Breast epithelium (tissue), 4 donors: ENCODE measurements around the gene RNASE8. TPM values are rescaled to one million over a fixed set of nuclear protein-coding genes. Genes with fewer than 3 reads are reported as not detected.
A peak's percentile ranks its signal among the peaks of the same experiment; 100 is the strongest.

Experiments
- DNase-seq, 2 donors: peaks; one replicate each; pipeline ENCODE4 v3.0.0-alpha.2; 2019; ENCODE audit warnings: low spot score in 2 of 2
- H3K27ac ChIP-seq, 2 donors: fragments of 200-600 bp; sonication (generic) in 1 of 2; one replicate each; pipeline ENCODE4 v1.5.1; 2016 to 2019; ENCODE audit warnings: mild to moderate bottlenecking in 1 of 2
- H3K27me3 ChIP-seq, 2 donors: fragments of 200-600 bp; sonication (generic) in 1 of 2; one replicate each; pipeline versions ENCODE4 v1.5.1 to v1.6.0; 2017 to 2019; ENCODE audit warnings: control low read depth in 1 of 2, mild to moderate bottlenecking in 1 of 2
- H3K36me3 ChIP-seq: fragments of 200-600 bp; one replicate; pipeline ENCODE4 v1.5.1; 2019
- H3K4me1 ChIP-seq, 2 donors: fragments of 200-600 bp; sonication (generic); one replicate each; pipeline ENCODE4 v1.5.1; 2016 to 2019; ENCODE audit warnings: control low read depth in 1 of 2
- H3K4me3 ChIP-seq, 3 donors: fragments of 200-600 bp; sonication (generic); 1 replicate in 2 of 3; 2 replicates in 1 of 3; pipeline ENCODE4 v1.5.1; 2016 to 2019; ENCODE audit warnings: mild to moderate bottlenecking in 3 of 3, moderate library complexity in 2 of 3
- H3K9me3 ChIP-seq, 2 donors: fragments of 200-600 bp; sonication (generic) in 1 of 2; one replicate each; pipeline ENCODE4 v1.5.1; 2016 to 2019; ENCODE audit warnings: control low read depth in 1 of 2
- POLR2A ChIP-seq: fragments of 450-650 bp; IDR thresholded peaks from one replicate; pipeline ENCODE4 v1.6.1; 2016; ENCODE audit warnings: antibody characterized with exemption, mild to moderate bottlenecking, moderate library complexity
- POLR2AphosphoS5 ChIP-seq, 3 donors: sonication (generic); formaldehyde crosslinking; IDR thresholded peaks; one replicate each; pipeline ENCODE4 v1.6.1; 2017; ENCODE audit warnings: antibody characterized with exemption in 3 of 3
- intact Hi-C: fragments of 100-400 bp; cut with DNase I; formaldehyde crosslinking; loops from one replicate; pipeline ENCODE4 v1.15.1; 2023; ENCODE audit warnings: low total_unique reads
- total RNA-seq, 3 donors: library from RNA; depleted of rRNA; stranded (reverse); fragments of >200 nt; gene quantifications; one replicate each; pipeline ENCODE4 v1.1.0, GENCODE V29; 2016
- TF ChIP-seq, protein P1 (sequence below), 3 donors: fragments of 450-650 bp; IDR thresholded peaks; one replicate each; pipeline ENCODE4 v1.5.1; 2016 to 2017; ENCODE audit warnings: antibody characterized with exemption in 3 of 3, mild to moderate bottlenecking in 3 of 3, moderate library complexity in 3 of 3

The RNASE8 gene
- total RNA-seq, 3 donors from 2014 or later: not detected

GRCh38 chr14:21103710-21104447, 46.3 kb downstream of the RNASE8 start:
- H3K27ac ChIP-seq: peak overlapping the region; percentile 98 to 99
- H3K9me3 ChIP-seq: no peaks in the 10 kb centered on the region
- peaks cover 8 to 22% of the 10 kb centered on the region in 2 donors for H3K4me1 ChIP-seq
- peak overlapping the region; percentile 64 to 86 (median 73) for H3K4me3 ChIP-seq
- H3K36me3 ChIP-seq: no peaks in the 10 kb centered on the region
- peak; percentile 95 to 97 for DNase-seq
- no peaks in the 10 kb centered on the region for H3K27me3 ChIP-seq
- peak; percentile 85 to 95 (median 92) for TF ChIP-seq POLR2AphosphoS5 (IDR thresholded peaks at IDR 0.05)
- TF ChIP-seq POLR2A: peak; percentile 75
- TF ChIP-seq, protein P1, sequence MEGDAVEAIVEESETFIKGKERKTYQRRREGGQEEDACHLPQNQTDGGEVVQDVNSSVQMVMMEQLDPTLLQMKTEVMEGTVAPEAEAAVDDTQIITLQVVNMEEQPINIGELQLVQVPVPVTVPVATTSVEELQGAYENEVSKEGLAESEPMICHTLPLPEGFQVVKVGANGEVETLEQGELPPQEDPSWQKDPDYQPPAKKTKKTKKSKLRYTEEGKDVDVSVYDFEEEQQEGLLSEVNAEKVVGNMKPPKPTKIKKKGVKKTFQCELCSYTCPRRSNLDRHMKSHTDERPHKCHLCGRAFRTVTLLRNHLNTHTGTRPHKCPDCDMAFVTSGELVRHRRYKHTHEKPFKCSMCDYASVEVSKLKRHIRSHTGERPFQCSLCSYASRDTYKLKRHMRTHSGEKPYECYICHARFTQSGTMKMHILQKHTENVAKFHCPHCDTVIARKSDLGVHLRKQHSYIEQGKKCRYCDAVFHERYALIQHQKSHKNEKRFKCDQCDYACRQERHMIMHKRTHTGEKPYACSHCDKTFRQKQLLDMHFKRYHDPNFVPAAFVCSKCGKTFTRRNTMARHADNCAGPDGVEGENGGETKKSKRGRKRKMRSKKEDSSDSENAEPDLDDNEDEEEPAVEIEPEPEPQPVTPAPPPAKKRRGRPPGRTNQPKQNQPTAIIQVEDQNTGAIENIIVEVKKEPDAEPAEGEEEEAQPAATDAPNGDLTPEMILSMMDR (IDR thresholded peaks at IDR 0.05): peak; percentile 80 to 95 (median 93)
- intact Hi-C loops: no loop called here

DNA sequence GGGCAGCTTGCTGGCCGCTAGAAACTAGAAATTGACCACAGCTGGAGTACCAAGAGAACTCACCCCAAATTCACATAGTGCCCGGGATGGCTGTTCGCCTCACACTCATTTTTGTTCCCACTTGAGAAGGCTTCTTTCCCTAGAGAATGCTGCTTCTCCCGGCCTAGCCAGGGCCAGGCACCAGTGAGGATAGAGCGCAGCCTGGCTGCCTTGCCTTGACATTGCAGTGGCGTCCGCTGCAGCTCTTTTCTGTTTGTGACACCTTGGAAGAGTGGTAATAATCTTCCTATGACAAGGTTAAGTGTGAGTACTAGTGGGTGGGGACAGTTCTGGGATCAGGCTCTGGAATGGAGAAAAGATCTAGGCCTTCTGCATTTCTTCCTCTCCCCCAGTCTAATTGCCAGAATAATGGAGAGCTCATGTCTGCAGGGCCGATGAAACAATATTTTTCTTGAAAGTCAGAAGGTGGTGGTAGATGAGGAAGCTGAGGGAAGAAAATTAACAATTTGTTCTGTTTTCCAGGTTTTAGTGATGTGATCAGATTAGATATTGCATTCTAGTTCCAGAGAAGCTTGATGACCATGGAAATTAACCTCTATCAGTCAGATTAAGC, 46.9 kb downstream of the RNASE8 start:
- no peaks in the 10 kb centered on the region for H3K27me3 ChIP-seq
- no peak for TF ChIP-seq POLR2A
- TF ChIP-seq POLR2AphosphoS5 (IDR thresholded peaks at IDR 0.05): peak in 1 of 3 donors; percentile 9
- TF ChIP-seq, protein P1 (IDR thresholded peaks at IDR 0.05): peak; percentile 85 to 95 (median 86)
- no peaks in the 10 kb centered on the region for H3K9me3 ChIP-seq
- H3K4me1 ChIP-seq: peaks cover 8 to 18% of the 10 kb centered on the region in 2 donors
- no peaks in the 10 kb centered on the region for H3K36me3 ChIP-seq
- DNase-seq: peak; percentile 71 to 79
- peak overlapping the region; percentile 98 to 99 for H3K27ac ChIP-seq
- intact Hi-C loops: no loop called here
- H3K4me3 ChIP-seq: peak overlapping the region; percentile 64 to 86 (median 73)

DNA sequence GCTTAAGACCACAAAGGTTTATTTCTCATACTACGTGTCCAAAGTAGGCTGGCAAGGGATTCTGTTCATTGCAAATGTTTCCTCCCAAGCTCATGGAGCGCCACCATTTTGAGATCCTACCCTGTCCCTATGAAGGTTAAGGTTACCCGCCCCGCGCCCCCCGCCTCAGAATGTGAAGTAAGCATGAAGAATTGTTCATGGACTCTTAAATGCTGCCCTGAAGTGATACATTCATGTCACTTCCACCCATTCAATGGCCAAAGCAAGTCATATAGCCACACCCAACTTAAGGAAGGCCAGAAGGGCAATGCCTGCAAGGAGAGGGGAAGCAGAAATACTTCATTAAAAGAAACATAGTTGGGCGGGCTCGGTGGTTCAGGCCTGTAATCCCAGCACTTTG, 47.5 kb downstream of the RNASE8 start:
- Histone ChIP-seq H3K4me3 (no peak overlapping the region), H3K4me1 (peaks cover 8 to 17% of the 10 kb centered on the region in 2 donors), H3K27me3 (no peaks in the 10 kb centered on the region), H3K9me3 (no peaks in the 10 kb centered on the region), H3K27ac (peak overlapping the region; percentile 98 to 99), H3K36me3 (no peaks in the 10 kb centered on the region)
- intact Hi-C loops: no loop called here
- peak in 1 of 2 donors; percentile 10 for DNase-seq
- TF ChIP-seq, protein P1 (IDR thresholded peaks at IDR 0.05): no peak

- intact Hi-C loops: no loop called here
- Histone ChIP-seq H3K27me3 (no peaks in the 10 kb centered on the region), H3K36me3 (no peaks in the 10 kb centered on the region), H3K9me3 (no peaks in the 10 kb centered on the region), H3K4me3 (peak overlapping the region in 1 of 3 donors; percentile 42), H3K27ac (peak overlapping the region; percentile 98 to 99), H3K4me1 (peaks cover 8 to 17% of the 10 kb centered on the region in 2 donors)
- no peak for DNase-seq
- TF ChIP-seq POLR2AphosphoS5 (IDR thresholded peaks at IDR 0.05) (no peak), POLR2A (no peak)
- TF ChIP-seq, protein P1 (IDR thresholded peaks at IDR 0.05): no peak
Measured at GRCh38 chr14:21106176-21106497, 48.5 kb downstream of the RNASE8 start.
